Trophoblast cell (in vitro differentiated cells and primary cell): Measurements from ENCODE around the gene HNRNPC.

Experiments
- DNase-seq, 2 donors: peaks; one replicate each; pipeline ENCODE4 v3.0.0-alpha.2; 2016
- H2AFZ ChIP-seq: 2 replicates; pipeline ENCODE4 v1.6.1; 2013; ENCODE audit warnings: low read length, moderate library complexity, mild to moderate bottlenecking; ENCODE audit not compliant: insufficient read depth, poor library complexity
- H2AK5ac ChIP-seq: 2 replicates; pipeline ENCODE4 v1.6.1; 2013; ENCODE audit warnings: mild to moderate bottlenecking, low read length
- H2BK120ac ChIP-seq: 2 replicates; pipeline ENCODE4 v1.6.1; 2013; ENCODE audit warnings: low read length, mild to moderate bottlenecking, moderate library complexity; ENCODE audit not compliant: insufficient read depth, poor library complexity
- H2BK12ac ChIP-seq: 2 replicates; pipeline ENCODE4 v1.6.1; 2013; ENCODE audit warnings: mild to moderate bottlenecking, low read length, moderate library complexity
- H2BK5ac ChIP-seq: 2 replicates; pipeline ENCODE4 v1.6.1; 2013; ENCODE audit warnings: low read length, low read depth, moderate library complexity, mild to moderate bottlenecking; ENCODE audit not compliant: poor library complexity
- H3K14ac ChIP-seq: 2 replicates; pipeline ENCODE4 v1.6.1; 2013; ENCODE audit warnings: mild to moderate bottlenecking, low read length
- H3K18ac ChIP-seq: 2 replicates; pipeline ENCODE4 v1.6.1; 2013; ENCODE audit warnings: mild to moderate bottlenecking, low read length
- H3K23ac ChIP-seq: 2 replicates; pipeline ENCODE4 v1.6.1; 2013; ENCODE audit warnings: low read length
- H3K27ac ChIP-seq: 2 replicates; pipeline ENCODE4 v1.5.1; 2013; ENCODE audit warnings: low read depth, mild to moderate bottlenecking, inconsistent platforms, low read length, moderate library complexity
- H3K27me3 ChIP-seq: 2 replicates; pipeline ENCODE4 v1.6.1; 2013; ENCODE audit warnings: inconsistent platforms, mild to moderate bottlenecking, low read length, moderate library complexity; ENCODE audit not compliant: insufficient read depth
- H3K36me3 ChIP-seq, 2 experiments: 1 replicate in 1 of 2; 2 replicates in 1 of 2; pipeline ENCODE4 v1.6.1; 2013; ENCODE audit warnings: low read length in 2 of 2, mild to moderate bottlenecking in 2 of 2, moderate library complexity in 1 of 2; ENCODE audit not compliant: insufficient read depth in 2 of 2, control insufficient read depth in 1 of 2
- H3K4ac ChIP-seq: 2 replicates; pipeline ENCODE4 v1.6.1; 2013; ENCODE audit warnings: low read depth, mild to moderate bottlenecking, low read length, moderate library complexity
- H3K4me1 ChIP-seq, 2 experiments: 1 replicate in 1 of 2; 2 replicates in 1 of 2; pipeline ENCODE4 v1.6.1; 2013; ENCODE audit warnings: low read length in 2 of 2, mild to moderate bottlenecking in 2 of 2, moderate library complexity in 1 of 2; ENCODE audit not compliant: insufficient read depth in 2 of 2, control insufficient read depth in 1 of 2
- H3K4me2 ChIP-seq: 2 replicates; pipeline ENCODE4 v1.6.1; 2013; ENCODE audit warnings: inconsistent platforms, mild to moderate bottlenecking, low read length, moderate library complexity
- H3K4me3 ChIP-seq: 2 replicates; pipeline ENCODE4 v1.5.1; 2013; ENCODE audit warnings: mild to moderate bottlenecking, low read depth, low read length, inconsistent platforms
- H3K79me1 ChIP-seq: one replicate; pipeline ENCODE4 v1.6.1; 2013; ENCODE audit warnings: low read length
- H3K79me2 ChIP-seq: 2 replicates; pipeline ENCODE4 v1.6.1; 2013; ENCODE audit warnings: low read length, mild to moderate bottlenecking; ENCODE audit not compliant: control insufficient read depth, insufficient read depth, poor library complexity
- H3K9ac ChIP-seq: 2 replicates; pipeline ENCODE4 v1.6.1; 2013; ENCODE audit warnings: mild to moderate bottlenecking, low read length
- H3K9me3 ChIP-seq: 2 replicates; pipeline ENCODE4 v1.6.1; 2013; ENCODE audit warnings: low read depth, mild to moderate bottlenecking, control low read depth, inconsistent platforms, low read length; ENCODE audit not compliant: insufficient read depth
- H4K12ac ChIP-seq: 2 replicates; pipeline ENCODE4 v1.6.1; 2013; ENCODE audit warnings: low read depth, mild to moderate bottlenecking, low read length, moderate library complexity
- H4K8ac ChIP-seq: 2 replicates; pipeline ENCODE4 v1.6.1; 2013; ENCODE audit warnings: low read depth, mild to moderate bottlenecking, low read length, moderate library complexity
- H4K91ac ChIP-seq: one replicate; pipeline ENCODE4 v1.6.1; 2013; ENCODE audit warnings: low read depth, mild to moderate bottlenecking, low read length, moderate library complexity
- WGBS: extraction: QIAGEN DNeasy Blood & Tissue Kit; methylation state at CpG from one replicate; pipeline ENCODE4 v1.1.7; 2013; ENCODE audit warnings: missing lambda C conversion rate; ENCODE audit not compliant: insufficient read length, insufficient coverage; ENCODE audit errors: extremely low coverage; 5-methylcytosine and 5-hydroxymethylcytosine counted together

HNRNPC gene

GRCh38 chr14:21185491-21185890, 83.8 kb downstream of the HNRNPC start:
- no peak overlapping the region for H3K9ac ChIP-seq
- H3K18ac ChIP-seq, result no peak overlapping the region
- H4K12ac ChIP-seq, result no peak overlapping the region
- no peak overlapping the region for H3K14ac ChIP-seq
- H4K91ac ChIP-seq, result no peak overlapping the region
- H3K23ac ChIP-seq, result no peak overlapping the region
- H4K8ac ChIP-seq, result no peak overlapping the region
- no peak overlapping the region for H3K4me2 ChIP-seq
- 100% methylated on average over 2 of the region's 5 CpGs for WGBS
- no peak overlapping the region for H2BK12ac ChIP-seq
- peaks cover 4% of the 10 kb centered on the region for H3K9me3 ChIP-seq
- DNase-seq, result no peak
- no peaks in the 10 kb centered on the region for H3K79me1 ChIP-seq
- no peak overlapping the region for H2AFZ ChIP-seq
- no peak overlapping the region for H2BK5ac ChIP-seq
- no peak overlapping the region for H2AK5ac ChIP-seq
- no peak overlapping the region for H3K27ac ChIP-seq
- H3K36me3 ChIP-seq, result no peaks in the 10 kb centered on the region
- H2BK120ac ChIP-seq, result no peak overlapping the region
- no peaks in the 10 kb centered on the region for H3K27me3 ChIP-seq
- no peak overlapping the region for H3K4ac ChIP-seq
- no peaks in the 10 kb centered on the region for H3K79me2 ChIP-seq
- no peaks in the 10 kb centered on the region for H3K4me1 ChIP-seq
- H3K4me3 ChIP-seq, result no peak overlapping the region

DNA sequence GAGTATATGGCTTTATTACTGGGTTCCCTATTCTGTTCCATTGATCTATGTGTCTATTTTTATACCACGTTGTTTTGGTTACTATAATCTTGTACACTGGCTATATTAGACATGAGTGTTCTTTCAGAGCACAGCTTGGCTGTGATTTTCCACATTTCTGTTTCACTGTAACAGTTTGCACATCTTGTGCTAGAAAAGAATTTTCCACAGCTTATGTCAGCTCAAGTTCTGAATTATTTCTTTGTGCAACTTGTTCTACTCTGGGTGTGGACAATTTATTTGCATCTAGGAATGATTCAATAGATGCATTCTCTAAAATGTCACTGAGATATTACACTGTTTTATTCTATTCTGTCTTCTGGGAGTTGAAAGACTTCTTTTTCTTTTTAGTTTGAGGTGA, 85.0 kb downstream of the HNRNPC start:
- Histone ChIP-seq H3K4me2 (no peak overlapping the region), H3K14ac (no peak overlapping the region), H3K18ac (no peak overlapping the region), H2BK12ac (no peak overlapping the region), H4K8ac (no peak overlapping the region), H3K9me3 (peaks cover 4% of the 10 kb centered on the region), H2BK120ac (no peak overlapping the region), H3K9ac (no peak overlapping the region), H3K27me3 (no peaks in the 10 kb centered on the region), H2AFZ (no peak overlapping the region), H3K79me1 (no peaks in the 10 kb centered on the region), H3K4me1 (no peaks in the 10 kb centered on the region), H3K79me2 (no peaks in the 10 kb centered on the region), H4K12ac (no peak overlapping the region), H3K36me3 (no peaks in the 10 kb centered on the region), H3K27ac (no peak overlapping the region), H3K4me3 (no peak overlapping the region), H3K23ac (no peak overlapping the region), H2BK5ac (no peak overlapping the region), H3K4ac (no peak overlapping the region), H2AK5ac (no peak overlapping the region), H4K91ac (no peak overlapping the region)
- no peak for DNase-seq
- WGBS, result no CpG with 5 or more reads among the region's 1 CpG

GRCh38 chr14:21182166-21182565, 87.1 kb downstream of the HNRNPC start:
- no peaks in the 10 kb centered on the region for H3K79me2 ChIP-seq
- H2BK12ac ChIP-seq, result no peak overlapping the region
- H3K4me3 ChIP-seq, result no peak overlapping the region
- no peak overlapping the region for H3K14ac ChIP-seq
- H3K4ac ChIP-seq, result no peak overlapping the region
- no peak overlapping the region for H4K8ac ChIP-seq
- no peaks in the 10 kb centered on the region for H3K27me3 ChIP-seq
- no peak overlapping the region for H2BK120ac ChIP-seq
- H2AFZ ChIP-seq, result no peak overlapping the region
- H2AK5ac ChIP-seq, result no peak overlapping the region
- no CpG with 5 or more reads among the region's 2 CpGs for WGBS
- no peak overlapping the region for H3K23ac ChIP-seq
- no peak overlapping the region for H4K12ac ChIP-seq
- no peak overlapping the region for H3K9ac ChIP-seq
- no peak overlapping the region for H3K4me2 ChIP-seq
- H3K27ac ChIP-seq, result no peak overlapping the region
- no peak overlapping the region for H4K91ac ChIP-seq
- H3K36me3 ChIP-seq, result no peaks in the 10 kb centered on the region
- H3K79me1 ChIP-seq, result no peaks in the 10 kb centered on the region
- no peaks in the 10 kb centered on the region for H3K4me1 ChIP-seq
- H2BK5ac ChIP-seq, result no peak overlapping the region
- H3K18ac ChIP-seq, result no peak overlapping the region
- H3K9me3 ChIP-seq, result no peaks in the 10 kb centered on the region
- no peak for DNase-seq

DNA sequence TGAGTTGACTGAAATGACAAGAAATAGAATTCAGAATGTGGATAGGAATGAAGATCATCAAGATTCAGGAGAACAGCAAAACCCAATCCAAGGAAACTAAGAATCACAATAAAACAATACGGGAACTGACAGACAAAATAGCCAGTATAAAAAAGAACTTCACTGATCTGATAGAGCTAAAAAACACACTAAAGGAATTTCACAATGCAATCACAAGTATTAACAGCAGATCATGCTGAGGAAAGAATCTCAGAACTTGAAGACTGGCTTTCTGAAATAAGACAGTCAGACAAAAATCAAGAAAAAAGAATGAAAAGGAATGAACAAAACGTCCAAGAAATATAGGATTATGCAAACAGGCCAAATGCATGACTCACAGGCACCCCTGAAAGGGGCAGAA, 98.1 kb downstream of the HNRNPC start:
- H2AK5ac ChIP-seq, result no peak overlapping the region
- H4K12ac ChIP-seq, result no peak overlapping the region
- no peak overlapping the region for H3K4ac ChIP-seq
- no peak for DNase-seq
- no peak overlapping the region for H3K18ac ChIP-seq
- H3K27me3 ChIP-seq, result no peaks in the 10 kb centered on the region
- no peaks in the 10 kb centered on the region for H3K79me1 ChIP-seq
- no peak overlapping the region for H3K4me2 ChIP-seq
- H3K4me1 ChIP-seq, result no peaks in the 10 kb centered on the region
- H2BK12ac ChIP-seq, result no peak overlapping the region
- WGBS, result no CpG with 5 or more reads among the region's 2 CpGs
- H3K9ac ChIP-seq, result no peak overlapping the region
- no peak overlapping the region for H3K14ac ChIP-seq
- H4K8ac ChIP-seq, result no peak overlapping the region
- no peak overlapping the region for H4K91ac ChIP-seq
- H2AFZ ChIP-seq, result no peak overlapping the region
- no peak overlapping the region for H3K4me3 ChIP-seq
- H3K36me3 ChIP-seq, result no peaks in the 10 kb centered on the region
- no peak overlapping the region for H2BK120ac ChIP-seq
- no peak overlapping the region for H3K27ac ChIP-seq
- H2BK5ac ChIP-seq, result no peak overlapping the region
- no peaks in the 10 kb centered on the region for H3K79me2 ChIP-seq
- H3K9me3 ChIP-seq, result peaks cover 4% of the 10 kb centered on the region
- H3K23ac ChIP-seq, result no peak overlapping the region
